ENCODE data around the gene FAN1. TPM values are rescaled to one million over a fixed set of nuclear protein-coding genes. Genes with fewer than 3 reads are reported as not detected.

FAN1 gene
- total RNA-seq, 6 donors from 2014 or later, result 10.2 to 22.0 (median 14.8) TPM

- ATAC-seq (ENCODE audit: low FRiP score in 2 of 2) (peak in 1 of 2 donors; percentile 39), DNase-seq (peak; percentile 35)
- 70 to 86% methylated on average over 5 to 7 of the region's 7 CpGs for WGBS, 2 donors
- no peaks in the 10 kb centered on the region for H3K9me3 ChIP-seq
- H3K27me3 ChIP-seq, result no peaks in the 10 kb centered on the region
- peaks cover 36 to 98% (median 75%) of the 10 kb centered on the region in 4 donors for H3K36me3 ChIP-seq
- no peak overlapping the region for H3K27ac ChIP-seq
- peaks cover 0 to 7% (median 3%) of the 10 kb centered on the region in 4 donors for H3K4me1 ChIP-seq
- H3K4me3 ChIP-seq, result no peak overlapping the region
- TF ChIP-seq POLR2AphosphoS5 (IDR thresholded peaks at IDR 0.05), result no peak
- no peak for TF ChIP-seq EP300 (IDR thresholded peaks at IDR 0.05)
- TF ChIP-seq, protein P1, sequence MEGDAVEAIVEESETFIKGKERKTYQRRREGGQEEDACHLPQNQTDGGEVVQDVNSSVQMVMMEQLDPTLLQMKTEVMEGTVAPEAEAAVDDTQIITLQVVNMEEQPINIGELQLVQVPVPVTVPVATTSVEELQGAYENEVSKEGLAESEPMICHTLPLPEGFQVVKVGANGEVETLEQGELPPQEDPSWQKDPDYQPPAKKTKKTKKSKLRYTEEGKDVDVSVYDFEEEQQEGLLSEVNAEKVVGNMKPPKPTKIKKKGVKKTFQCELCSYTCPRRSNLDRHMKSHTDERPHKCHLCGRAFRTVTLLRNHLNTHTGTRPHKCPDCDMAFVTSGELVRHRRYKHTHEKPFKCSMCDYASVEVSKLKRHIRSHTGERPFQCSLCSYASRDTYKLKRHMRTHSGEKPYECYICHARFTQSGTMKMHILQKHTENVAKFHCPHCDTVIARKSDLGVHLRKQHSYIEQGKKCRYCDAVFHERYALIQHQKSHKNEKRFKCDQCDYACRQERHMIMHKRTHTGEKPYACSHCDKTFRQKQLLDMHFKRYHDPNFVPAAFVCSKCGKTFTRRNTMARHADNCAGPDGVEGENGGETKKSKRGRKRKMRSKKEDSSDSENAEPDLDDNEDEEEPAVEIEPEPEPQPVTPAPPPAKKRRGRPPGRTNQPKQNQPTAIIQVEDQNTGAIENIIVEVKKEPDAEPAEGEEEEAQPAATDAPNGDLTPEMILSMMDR (IDR thresholded peaks at IDR 0.05), result no peak
- TF ChIP-seq POLR2A (IDR thresholded peaks at IDR 0.05), result no peak
These were observed 50.1 kb downstream of the FAN1 start for GRCh38 chr15:30953731-30954378.

- ATAC-seq (ENCODE audit: low FRiP score in 2 of 2), result no peak
- no peak for DNase-seq
- H3K4me1 ChIP-seq, result peaks cover 0 to 7% (median 3%) of the 10 kb centered on the region in 4 donors
- H3K27ac ChIP-seq, result no peak overlapping the region
- TF ChIP-seq EP300 (IDR thresholded peaks at IDR 0.05) (no peak), POLR2AphosphoS5 (IDR thresholded peaks at IDR 0.05) (no peak), POLR2A (IDR thresholded peaks at IDR 0.05) (no peak)
- TF ChIP-seq, protein P1 (IDR thresholded peaks at IDR 0.05), result no peak
- no peak overlapping the region for H3K4me3 ChIP-seq
- H3K36me3 ChIP-seq, result peaks cover 40 to 98% (median 79%) of the 10 kb centered on the region in 4 donors
- no peaks in the 10 kb centered on the region for H3K9me3 ChIP-seq
- no peaks in the 10 kb centered on the region for H3K27me3 ChIP-seq
- WGBS, 2 donors, result 85% methylated on average over 1 of the region's 1 CpG
These were observed 51.0 kb downstream of the FAN1 start for GRCh38 chr15:30954674-30955073.

DNA sequence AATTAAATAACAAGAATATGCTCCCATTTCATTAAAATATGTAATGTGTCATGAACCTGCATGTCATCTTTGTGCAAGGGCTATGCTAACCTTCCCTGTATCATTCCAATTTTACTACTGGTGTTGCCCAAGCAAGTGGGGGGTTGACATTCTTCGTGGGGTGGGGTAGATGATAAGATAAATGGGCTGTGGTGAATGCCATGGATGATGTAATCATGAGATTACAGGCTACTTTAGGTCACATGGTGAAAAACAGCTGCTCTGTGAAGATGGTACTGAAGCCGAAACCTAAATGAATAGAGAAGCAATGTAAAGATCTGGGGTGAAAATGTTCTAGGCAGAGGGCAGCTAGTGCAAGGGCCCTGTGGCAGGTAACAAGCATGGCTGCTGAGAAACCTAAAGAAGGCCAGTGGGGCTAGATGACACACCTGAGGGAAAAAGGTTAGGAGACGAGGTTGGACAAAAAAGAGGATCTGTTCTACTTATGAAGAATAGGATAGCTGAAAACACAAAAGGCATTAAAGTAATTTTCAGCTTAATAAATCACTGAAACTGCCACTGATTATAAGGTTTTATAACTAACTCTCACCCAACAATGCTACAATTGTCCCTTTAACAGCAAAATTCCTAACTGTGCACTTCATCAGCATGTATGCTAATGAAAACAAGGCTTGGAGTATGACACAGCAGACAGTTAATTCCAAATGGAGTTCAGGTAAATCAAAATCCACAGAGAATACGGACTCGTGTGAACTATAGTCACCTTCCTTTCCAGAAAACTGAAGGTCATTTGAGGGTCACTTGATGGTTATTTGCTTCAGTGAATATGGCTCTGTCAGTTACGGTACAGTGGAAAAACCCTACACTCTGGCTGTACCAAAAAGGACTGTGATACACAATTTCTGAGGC is 52.8 kb downstream of the FAN1 start:
- Histone ChIP-seq H3K4me1 (peaks cover 0 to 7% (median 3%) of the 10 kb centered on the region in 4 donors), H3K36me3 (peaks cover 48 to 97% (median 72%) of the 10 kb centered on the region in 4 donors), H3K27ac (no peak overlapping the region), H3K9me3 (no peaks in the 10 kb centered on the region), H3K27me3 (no peaks in the 10 kb centered on the region), H3K4me3 (no peak overlapping the region)
- TF ChIP-seq POLR2A (IDR thresholded peaks at IDR 0.05) (no peak), EP300 (IDR thresholded peaks at IDR 0.05) (no peak), POLR2AphosphoS5 (IDR thresholded peaks at IDR 0.05) (no peak)
- TF ChIP-seq, protein P1 (IDR thresholded peaks at IDR 0.05), result no peak
- whole genome bisulfite sequencing, 2 donors, result 88 to 93% methylated on average over 6 of the region's 6 CpGs
- no peak for DNase-seq
- no peak for ATAC-seq (ENCODE audit: low FRiP score in 2 of 2)

- Histone ChIP-seq H3K27ac (no peak overlapping the region), H3K27me3 (no peaks in the 10 kb centered on the region), H3K36me3 (peaks cover 36 to 94% (median 56%) of the 10 kb centered on the region in 4 donors), H3K9me3 (no peaks in the 10 kb centered on the region), H3K4me3 (no peak overlapping the region), H3K4me1 (peaks cover 0 to 7% (median 3%) of the 10 kb centered on the region in 4 donors)
- ATAC-seq (ENCODE audit: low FRiP score in 2 of 2) (no peak), DNase-seq (no peak)
- TF ChIP-seq POLR2A (IDR thresholded peaks at IDR 0.05) (no peak), POLR2AphosphoS5 (IDR thresholded peaks at IDR 0.05) (no peak), EP300 (IDR thresholded peaks at IDR 0.05) (no peak)
- TF ChIP-seq, protein P1 (IDR thresholded peaks at IDR 0.05), result no peak
- WGBS, 2 donors, result 90 to 93% methylated on average over 5 of the region's 5 CpGs
These were observed 54.5 kb downstream of the FAN1 start for GRCh38 chr15:30958219-30958618.

All from upper lobe of left lung (tissue), 6 donors.